NCI-H774 (cell line): ENCODE measurements around the gene TBC1D1.
A peak's percentile ranks its signal among the peaks of the same experiment; 100 is the strongest.

ENCODE experiments used
- DNase-seq: peaks from one replicate; lab custom pipeline; 2025; lab: John Stamatoyannopoulos, UW

The TBC1D1 gene

DNA sequence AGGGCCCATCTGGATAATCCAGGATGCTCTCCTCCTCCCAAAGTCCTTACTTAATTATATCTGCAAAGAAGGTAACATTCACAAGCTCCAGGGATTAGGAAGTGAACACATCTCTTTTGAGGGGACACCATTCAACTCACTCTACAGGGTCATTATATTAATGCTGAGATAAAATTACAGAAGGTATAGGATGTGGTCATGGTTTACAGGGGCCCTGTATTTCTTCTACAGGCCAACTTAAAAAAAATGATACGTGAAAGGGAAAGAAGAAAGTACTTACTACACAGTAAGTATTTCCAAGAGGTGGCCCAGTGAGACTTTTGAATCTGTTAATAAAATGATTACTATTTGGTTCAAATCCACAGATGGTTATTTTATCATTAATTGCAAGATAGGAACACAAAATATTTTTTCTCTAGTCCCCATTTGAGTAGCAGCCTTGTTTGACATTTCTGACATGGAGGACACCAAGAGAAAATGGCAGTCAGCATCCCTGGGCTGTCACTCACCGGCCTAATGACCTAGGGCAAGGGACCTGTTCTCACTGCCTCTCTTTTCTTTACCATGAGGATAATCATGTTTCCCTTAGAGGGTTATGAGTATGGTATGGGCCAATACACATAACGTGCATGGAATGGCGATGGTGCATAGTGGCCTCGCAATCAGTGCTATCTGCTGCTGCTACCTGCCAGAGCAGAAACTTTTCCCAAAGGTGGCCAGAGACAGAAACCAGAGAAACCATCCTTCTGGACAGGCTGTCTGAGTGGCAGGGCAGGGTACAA is 209.8 kb downstream of the TBC1D1 start:
- DNase-seq: no peak

DNA sequence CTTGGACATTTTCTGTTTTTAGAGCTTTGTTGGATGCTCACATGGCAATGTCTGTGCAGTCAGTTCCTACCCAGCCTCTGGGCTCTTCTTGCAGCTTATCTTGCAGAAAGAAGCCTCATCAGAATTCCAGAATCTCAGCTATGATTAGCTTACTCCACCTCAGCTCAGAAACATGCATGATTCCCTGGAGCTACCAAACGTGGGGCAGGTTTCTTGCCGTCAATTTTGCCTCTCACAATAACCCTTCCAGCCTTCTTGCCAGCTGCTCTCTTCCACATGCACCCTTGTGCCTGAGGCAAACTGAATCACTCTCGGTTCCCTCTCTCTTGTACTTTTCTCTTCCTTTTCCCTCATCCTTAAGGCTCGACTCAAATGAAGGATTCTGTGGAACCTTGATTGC is 210.7 kb downstream of the TBC1D1 start:
- DNase-seq: no peak

DNA sequence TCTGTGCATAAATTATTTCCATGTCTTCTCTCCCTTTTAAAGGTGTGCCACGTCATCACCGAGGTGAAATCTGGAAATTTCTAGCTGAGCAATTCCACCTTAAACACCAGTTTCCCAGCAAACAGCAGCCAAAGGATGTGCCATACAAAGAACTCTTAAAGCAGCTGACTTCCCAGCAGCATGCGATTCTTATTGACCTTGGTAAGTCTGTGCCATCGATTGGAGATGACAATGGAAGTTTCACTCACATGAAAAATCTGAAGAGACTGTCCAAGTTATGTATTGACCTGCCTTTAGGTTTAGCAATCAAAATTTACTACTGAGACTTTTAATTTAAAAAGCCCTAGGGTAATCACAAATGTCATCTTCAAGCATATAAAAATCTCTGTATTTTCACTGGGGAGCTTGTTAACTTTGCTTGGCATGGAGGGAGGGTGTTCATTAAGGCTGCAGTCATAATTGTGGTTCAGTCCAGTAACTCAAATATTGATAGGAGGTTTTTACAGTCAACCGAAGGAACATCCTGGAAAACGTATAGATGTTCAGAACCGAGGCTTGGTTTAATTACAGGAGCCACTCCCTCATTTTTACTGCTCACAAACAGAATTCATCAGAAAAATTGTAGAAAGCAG is 212.2 kb downstream of the TBC1D1 start:
- DNase-seq: no peak

DNA sequence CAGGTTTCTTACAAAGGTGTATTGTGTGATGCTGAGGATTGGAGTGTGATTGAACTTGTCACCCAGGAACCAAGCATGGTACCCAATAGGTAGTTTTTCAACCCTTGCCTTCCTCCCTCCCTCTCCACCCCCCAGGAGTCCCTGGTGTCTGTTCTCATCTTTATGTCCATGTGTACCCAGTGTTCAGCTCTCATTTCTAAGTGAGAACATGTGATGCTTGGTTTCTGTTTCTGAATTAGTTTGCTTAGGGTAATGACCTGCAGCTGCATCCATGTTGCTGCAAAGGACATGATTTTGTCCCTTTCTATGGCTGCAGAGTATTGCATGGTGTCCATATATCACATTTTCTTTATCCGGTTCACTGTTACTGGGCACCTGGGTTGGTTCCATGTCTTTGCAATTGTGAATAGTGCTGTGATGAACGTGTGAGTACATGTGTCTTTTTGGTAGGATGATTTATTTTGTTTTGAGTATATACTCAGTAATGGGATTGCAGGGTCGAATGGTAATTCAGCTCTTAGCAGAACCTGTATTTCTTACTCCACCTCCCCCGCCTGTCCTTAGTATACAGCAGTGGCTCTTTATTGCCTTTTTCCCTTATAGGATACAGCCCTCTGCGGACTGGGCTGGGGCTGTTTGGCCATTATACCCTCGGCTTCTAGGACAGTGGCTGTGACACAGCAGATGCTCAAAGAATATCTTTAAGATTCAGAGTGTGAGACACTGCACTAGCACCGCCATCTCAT is 214.8 kb downstream of the TBC1D1 start:
- peak; percentile 26 for DNase-seq

DNA sequence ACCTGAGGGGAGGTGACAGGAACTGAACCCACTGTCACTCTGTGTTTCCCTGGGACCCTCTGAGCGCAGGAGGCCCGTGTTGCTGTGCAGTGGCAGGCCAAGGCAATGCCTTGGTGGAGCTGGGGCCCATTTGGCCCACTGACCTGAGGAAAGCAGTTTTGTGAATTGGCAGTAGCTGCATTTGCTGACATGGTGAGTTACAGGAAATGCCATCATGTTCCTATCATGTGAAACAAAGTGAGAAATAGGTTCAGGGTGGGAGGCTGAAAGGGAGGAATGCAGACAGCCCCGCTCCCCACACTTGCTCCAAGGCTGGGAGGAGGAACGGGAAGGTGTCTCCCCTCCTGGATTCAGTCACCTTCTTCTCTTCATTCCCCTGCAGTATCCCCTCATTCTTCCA is 215.4 kb downstream of the TBC1D1 start:
- DNase-seq: no peak

DNA sequence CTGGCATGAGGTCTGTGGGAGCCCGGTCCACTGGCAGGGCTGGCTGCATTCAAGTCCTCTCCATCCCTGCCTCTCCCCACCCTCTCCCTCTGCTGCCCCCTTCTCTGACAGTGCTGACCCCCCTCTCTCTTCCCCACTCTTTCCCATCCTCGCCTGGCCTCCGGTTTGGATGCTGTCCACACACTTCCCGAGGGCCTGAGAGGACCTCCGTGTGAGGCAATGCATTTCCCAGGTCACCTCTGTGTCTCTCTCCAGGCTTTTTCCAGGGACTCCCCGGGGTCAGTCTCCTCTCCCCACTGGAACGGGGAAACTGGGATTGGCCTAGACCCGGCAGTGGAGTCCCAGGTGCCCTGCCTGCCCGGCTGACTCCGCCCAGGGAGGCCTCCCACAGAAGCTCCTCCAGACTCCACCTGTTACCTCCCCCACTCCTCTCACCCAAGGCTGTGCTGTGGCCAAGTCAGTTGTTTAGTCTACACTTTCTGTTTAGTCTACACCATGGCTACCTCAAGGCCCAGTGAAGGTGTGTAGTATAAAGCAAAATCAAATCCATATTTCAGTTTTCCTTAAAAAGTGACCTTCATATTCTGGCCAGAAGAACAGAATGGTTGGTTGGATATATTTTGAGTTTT is 216.1 kb downstream of the TBC1D1 start:
- DNase-seq: no peak

DNA sequence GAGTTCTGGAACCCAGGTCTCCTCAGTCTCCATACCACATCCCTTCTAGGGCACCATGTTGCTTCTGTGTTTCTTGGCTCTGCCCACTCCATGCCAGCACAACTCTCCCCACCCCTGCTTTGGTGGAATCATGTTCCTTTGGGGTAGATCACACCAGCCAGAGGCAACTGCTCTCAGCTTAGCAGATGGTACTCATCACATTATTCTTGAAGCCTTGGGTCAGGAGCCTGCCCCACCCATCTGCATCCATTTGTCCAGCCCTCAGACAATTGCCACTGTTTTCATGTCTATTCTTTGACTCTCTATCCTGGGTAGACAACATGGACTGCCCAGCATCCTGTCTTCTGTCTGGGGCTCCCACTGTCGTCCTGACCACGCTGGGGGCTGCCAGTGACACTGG is 216.9 kb downstream of the TBC1D1 start:
- no peak for DNase-seq

DNA sequence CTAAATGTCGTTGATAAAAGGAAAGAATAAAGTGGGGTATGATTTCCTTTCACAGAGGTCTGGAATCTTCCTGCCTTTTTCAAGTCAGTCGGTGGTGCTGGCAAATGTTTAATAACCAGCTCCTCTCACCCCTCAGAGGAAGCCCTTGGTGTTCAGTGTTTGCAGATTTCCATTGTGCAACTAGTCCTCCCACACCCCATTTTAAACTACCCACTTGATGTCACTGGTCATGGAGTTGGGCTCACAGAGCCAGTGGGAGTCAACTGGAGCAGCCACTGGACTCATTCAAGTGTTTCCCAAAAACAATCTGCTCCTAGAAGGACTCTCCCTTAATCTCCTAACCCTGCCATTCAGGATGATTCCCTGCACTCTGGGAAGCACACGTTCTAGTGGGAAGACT is 218.5 kb downstream of the TBC1D1 start:
- no peak for DNase-seq

DNA sequence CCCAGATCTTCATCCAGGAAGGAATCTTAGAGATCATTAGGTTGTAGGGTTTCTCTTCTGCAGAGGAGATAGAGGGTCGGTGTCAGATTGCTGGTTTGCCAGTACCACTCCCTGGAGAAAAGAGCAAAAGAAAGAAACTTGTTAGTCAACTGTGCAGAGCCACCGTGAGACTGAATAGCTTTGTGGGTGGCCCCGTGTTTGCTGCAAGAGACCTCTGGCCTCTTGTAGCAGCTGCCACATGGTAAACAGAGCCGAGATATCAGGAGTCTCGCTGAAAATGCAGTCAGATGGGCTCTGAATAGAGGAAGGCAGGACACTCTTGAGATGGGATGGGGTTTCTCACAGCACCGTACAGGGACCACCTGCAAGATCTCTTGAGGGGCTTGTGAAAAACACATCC is 219.0 kb downstream of the TBC1D1 start:
- no peak for DNase-seq

DNA sequence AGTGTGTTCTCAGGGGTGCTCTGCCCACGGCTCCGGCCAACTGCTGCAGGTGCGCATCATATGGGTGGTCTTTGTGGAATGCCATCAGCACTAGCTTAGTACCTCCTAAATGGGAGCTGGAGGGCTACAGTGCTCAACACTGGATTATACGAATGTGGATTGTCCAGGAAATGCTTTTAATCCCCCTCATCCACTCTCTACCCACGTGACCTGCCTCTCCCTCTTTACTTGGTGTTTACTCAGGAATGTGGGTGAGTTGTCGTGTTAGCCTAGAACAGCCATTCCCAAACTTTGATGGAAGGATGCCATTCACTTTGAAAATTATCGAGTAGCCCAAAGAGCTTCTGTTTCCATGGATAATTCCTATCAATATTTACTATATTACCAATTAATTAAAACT is 220.1 kb downstream of the TBC1D1 start:
- no peak for DNase-seq

DNA sequence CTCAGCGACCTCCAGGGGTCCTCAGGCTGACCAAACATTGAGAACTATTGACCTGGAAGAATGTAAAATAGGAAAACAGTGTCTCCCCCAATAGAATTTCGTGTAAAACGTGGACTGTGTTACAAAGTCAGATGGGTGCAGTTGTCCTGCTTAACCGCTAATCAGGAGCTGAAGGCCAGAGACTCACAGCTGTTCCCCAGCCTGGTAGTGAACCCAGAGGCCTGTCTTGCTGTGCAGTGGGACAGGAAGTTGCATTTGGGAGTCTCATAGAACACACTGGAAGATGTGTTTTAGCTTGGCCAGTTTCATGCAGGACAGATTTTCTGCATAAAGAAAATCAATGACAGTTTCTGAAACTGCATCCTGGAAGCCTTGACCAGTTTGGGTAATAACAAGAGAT is 220.8 kb downstream of the TBC1D1 start:
- no peak for DNase-seq

DNA sequence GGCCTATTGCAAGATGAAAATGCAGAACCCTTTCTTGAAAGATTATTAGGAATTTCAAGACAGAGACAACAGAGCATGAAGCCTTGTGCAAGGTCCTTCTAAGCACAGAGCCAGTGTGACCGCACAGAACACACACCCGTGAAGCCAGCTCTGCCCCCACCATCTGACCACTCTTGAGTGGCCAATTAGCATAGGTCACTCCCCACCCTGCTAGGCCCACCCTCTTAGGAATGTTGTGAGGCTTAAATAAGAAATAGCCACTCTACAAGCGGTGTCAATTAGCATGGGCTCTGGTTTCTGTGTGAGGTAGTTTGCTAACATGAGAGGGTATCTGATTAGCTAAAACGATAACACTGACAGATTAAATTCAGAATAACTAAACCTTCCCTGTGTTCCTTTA is 222.2 kb downstream of the TBC1D1 start:
- no peak for DNase-seq

DNA sequence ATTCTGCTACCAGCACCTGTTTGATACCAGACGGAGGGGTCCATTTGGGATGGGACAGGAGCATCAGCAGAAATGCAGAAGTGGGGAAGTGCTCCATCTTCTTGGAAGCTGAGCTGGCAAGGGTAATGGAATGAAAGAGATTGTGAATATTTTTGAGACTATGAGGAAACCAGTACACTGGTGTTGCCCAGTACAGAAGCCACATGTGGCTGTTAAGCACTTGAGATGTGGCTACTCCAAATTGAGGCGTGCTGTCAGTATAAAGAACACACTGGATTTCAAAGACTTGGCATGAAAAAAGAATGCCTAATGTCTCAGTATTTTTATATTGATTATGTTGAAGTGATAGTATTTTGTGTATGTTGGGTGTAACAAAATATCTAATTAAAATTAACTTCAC is 222.7 kb downstream of the TBC1D1 start:
- DNase-seq: no peak

DNA sequence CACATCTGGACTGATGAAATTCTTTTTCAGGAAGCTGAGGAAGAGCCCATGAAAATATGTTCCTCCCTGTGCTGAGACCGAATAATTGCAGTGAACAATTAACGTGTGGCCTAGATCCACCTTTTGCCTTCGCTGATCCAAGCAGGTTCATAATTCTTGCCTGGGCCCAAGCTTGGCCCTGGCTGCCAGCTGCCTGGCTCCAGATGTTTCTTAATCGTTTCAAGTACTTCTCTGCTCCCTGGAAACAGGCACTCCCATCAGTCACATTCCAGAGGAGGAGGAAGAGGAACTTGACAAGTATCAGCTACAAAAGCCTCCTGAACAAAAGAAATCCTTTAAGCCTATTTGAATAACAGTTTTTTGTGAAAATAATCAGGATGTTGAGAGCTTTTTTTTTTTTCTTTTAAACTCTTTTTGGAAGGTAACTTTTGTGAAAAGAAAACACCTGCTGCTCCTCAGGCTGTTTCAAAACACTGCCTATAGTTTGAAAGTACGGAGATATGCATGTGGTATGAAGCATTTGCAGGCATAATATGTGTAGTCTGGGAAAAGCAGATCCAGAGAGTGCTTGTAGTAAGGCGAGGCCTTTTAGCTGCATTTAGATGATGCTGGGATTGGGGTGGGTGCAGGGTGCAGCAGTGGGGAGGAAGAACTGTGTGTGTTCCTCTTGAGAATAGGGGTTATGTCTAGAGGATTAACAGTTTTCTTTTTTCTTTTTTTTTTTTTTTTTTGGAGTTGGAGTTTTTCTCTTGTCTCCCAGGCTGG is 223.7 kb downstream of the TBC1D1 start:
- no peak for DNase-seq

DNA sequence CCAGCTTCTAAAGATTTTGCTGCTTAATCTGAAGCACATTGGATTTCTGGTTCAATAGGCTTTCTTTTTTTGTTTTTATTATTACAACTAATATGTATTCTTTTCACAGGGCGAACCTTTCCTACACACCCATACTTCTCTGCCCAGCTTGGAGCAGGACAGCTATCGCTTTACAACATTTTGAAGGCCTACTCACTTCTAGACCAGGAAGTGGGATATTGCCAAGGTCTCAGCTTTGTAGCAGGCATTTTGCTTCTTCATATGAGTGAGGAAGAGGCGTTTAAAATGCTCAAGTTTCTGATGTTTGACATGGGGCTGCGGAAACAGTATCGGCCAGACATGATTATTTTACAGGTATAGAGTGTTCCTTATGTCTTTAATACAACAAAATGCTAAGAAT is 224.7 kb downstream of the TBC1D1 start:
- DNase-seq: no peak

DNA sequence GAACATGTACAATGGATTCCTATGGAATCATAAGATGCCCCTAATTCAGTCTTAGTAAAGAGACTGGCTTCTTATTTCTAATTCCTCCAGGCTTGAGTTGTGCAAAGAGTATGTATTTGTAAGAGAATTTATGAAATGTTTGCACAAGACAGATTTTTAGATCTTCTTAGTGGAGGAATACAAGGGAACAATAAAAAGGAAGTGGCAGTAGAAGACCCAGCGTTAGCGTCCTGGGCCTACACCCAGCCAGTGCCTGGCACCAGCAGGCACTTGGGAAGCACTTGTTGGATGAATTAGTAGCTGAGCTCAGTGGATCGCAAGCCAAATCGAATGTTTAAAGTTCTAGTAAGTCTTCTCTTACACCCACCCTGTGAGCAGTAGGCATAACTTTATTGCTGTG is 226.7 kb downstream of the TBC1D1 start:
- no peak for DNase-seq

DNA sequence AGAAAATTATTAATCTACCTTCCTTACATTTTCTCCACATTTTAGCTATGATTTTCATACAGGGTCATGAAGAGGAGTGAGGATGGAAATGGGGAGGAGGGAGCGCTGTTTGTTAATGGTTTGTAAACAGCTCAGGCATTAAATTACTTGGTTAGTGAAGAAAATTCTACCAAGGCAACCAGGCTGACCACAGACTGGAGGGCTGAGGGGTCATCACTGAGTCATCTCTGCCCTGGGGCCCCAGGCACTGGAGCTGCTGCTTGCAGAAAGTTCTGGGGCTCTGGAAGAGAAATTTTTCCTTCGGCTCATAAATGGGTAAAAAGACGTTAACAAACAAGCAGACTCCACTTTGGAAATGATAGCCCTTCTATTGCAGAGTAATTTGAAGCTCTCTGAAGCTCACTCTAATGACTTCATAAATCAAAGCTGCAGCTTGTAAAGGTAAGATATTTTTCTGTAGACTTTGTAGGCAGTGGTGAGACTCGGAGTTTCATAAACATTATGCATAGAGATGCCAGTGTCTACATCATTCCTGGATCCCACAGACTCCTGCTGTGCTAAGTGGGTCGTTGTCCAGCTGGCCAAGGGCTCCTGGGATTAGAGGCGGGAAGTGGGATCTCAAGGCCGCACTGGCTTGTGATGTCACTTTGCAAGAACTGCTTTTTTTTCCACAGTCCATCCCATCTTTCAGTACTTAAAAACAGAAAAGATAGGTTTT is 228.9 kb downstream of the TBC1D1 start:
- DNase-seq: no peak

DNA sequence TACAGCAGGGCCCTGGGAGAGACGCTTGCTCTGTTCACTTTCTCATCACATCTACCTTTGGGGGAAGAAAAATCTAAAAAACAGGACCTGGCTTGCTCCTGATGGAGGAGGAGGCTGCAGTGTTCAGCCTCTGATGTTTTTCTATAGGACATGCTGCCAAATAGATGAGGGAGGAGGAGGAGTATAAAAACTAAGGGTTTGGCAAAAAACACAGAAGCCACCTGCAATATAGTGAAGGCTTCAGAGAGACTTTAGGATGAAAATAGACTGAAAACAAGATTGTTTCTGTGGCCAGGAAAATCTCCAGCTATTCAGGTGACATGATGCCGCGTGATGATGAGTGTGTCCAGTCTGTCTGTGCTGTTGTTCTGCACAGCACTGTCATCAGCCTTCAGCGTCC is 229.9 kb downstream of the TBC1D1 start:
- no peak for DNase-seq

DNA sequence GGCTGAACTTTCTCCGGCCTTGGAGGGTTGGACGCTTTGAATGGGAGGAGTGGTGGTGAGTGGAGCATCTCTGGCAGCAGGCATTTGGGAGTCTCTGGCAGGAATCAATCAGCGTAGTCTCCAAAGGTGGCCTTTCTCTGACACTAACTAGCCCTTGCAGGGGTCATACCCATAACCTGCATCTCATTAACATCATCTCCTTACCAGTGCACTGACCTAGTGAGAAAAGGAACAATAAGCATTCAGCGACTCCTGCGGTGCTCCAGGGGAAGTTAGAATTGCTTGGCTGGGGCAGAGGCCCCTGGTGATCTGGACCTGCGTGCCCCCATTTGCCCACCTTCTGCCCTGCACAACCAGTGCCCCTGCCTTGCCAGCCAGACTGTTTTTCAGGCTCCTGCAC is 231.2 kb downstream of the TBC1D1 start:
- DNase-seq: no peak

DNA sequence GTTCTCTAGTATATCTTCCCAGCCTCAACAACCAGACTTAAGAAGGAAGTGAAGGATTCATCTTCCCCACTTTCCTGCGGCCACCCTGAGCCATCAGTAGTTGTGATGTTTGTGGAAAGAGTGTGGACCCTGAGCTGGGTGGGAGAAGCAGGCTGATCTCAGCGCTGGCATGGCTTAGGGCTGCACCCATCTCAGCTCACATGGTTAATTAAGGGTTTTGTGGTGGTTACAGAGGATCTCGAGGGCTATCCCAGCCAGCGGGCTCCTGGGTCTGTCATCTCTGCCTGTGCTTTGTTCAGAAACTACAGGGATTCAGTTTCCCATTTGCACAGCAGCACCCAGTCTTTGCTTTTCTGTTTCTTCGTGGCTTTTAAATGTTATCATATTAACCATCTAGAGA is 232.7 kb downstream of the TBC1D1 start:
- no peak for DNase-seq

DNA sequence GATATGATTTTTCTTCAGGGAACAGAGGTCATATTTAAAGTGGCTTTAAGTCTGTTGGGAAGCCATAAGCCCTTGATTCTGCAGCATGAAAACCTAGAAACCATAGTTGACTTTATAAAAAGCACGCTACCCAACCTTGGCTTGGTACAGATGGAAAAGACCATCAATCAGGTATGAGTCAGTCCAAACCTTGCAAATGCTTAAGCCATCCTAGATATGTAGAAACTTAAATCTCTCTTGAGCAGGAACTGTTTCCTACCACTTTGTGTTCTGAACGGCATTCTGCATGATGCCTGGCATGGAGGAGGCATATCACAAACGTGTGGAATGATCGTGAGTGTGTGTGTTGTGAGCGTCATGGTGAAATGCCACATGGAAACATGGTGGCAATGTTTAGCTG is 234.1 kb downstream of the TBC1D1 start:
- DNase-seq: no peak
